Measurements from ENCODE around the gene MCM7. TPM values are rescaled to one million over a fixed set of nuclear protein-coding genes. Genes with fewer than 3 reads are reported as not detected.
A peak's percentile ranks its signal among the peaks of the same experiment; 100 is the strongest.

MCM7 gene
- total and polyA plus RNA-seq, 7 donors: 29.6 to 99.3 (median 34.2) TPM

- no peaks in the 10 kb centered on the region for H3K27me3 ChIP-seq
- TF ChIP-seq CTCF (IDR thresholded peaks at IDR 0.05): no peak
- TF ChIP-seq POLR2AphosphoS5 (IDR thresholded peaks at IDR 0.05): no peak
- no peak for TF ChIP-seq POLR2A (IDR thresholded peaks at IDR 0.05)
- DNase-seq: no peak
- no peak overlapping the region for H3K27ac ChIP-seq
- intact Hi-C loops (cut with DNase I): no loop called here
- peaks cover 0 to 43% (median 39%) of the 10 kb centered on the region in 4 donors for H3K4me1 ChIP-seq
- WGBS, 2 donors: 49 to 69% methylated on average over 19 of the region's 19 CpGs
- H3K36me3 ChIP-seq: peaks cover 52 to 67% (median 59%) of the 10 kb centered on the region in 4 donors
- H3K4me3 ChIP-seq: no peak overlapping the region
- no peaks in the 10 kb centered on the region for H3K9me3 ChIP-seq
Observed at GRCh38 chr7:100091411-100092181, 9.6 kb downstream of the MCM7 start.

- Histone ChIP-seq H3K36me3 (peaks cover 44 to 59% (median 50%) of the 10 kb centered on the region in 4 donors), H3K4me3 (no peak overlapping the region), H3K9me3 (no peaks in the 10 kb centered on the region), H3K27me3 (no peaks in the 10 kb centered on the region), H3K27ac (no peak overlapping the region), H3K4me1 (peaks cover 0 to 52% (median 47%) of the 10 kb centered on the region in 4 donors)
- no peak for DNase-seq
- no peak for TF ChIP-seq EP300 (IDR thresholded peaks at IDR 0.05)
- 89 to 90% methylated on average over 14 of the region's 14 CpGs for WGBS, 2 donors
- intact Hi-C loops (cut with DNase I): no loop called here
Observed at GRCh38 chr7:100090527-100091410, 10.4 kb downstream of the MCM7 start.

- Histone ChIP-seq H3K36me3 (peaks cover 32 to 48% (median 41%) of the 10 kb centered on the region in 4 donors), H3K27me3 (no peaks in the 10 kb centered on the region), H3K4me1 (peaks cover 0 to 62% (median 53%) of the 10 kb centered on the region in 4 donors), H3K9me3 (no peaks in the 10 kb centered on the region), H3K4me3 (peak overlapping the region; percentile 54 to 91 (median 71)), H3K27ac (peak overlapping the region; percentile 86 to 94 (median 88))
- TF ChIP-seq POLR2A (IDR thresholded peaks at IDR 0.05) (no peak), POLR2AphosphoS5 (IDR thresholded peaks at IDR 0.05) (no peak), EP300 (IDR thresholded peaks at IDR 0.05) (no peak), CTCF (IDR thresholded peaks at IDR 0.05) (no peak)
- intact Hi-C loops (cut with DNase I): loop anchor here (2.0 to 10.0 kb wide), 2 partner anchors 37 to 175 kb away; partner anchors contain the start of genes MBLAC1 and TRIM4
- no peak for DNase-seq
- WGBS, 2 donors: 18 to 42% methylated on average over 7 of the region's 7 CpGs
Observed at GRCh38 chr7:100089458-100090196, 11.6 kb downstream of the MCM7 start.

- H3K4me3 ChIP-seq: peak within 1 kb of the TSS; percentile 54 to 91 (median 71)
- H3K4me1 ChIP-seq: peaks cover 0 to 57% (median 51%) of the 10 kb centered on the region in 4 donors
- peak; percentile 91 for DNase-seq
- WGBS, 2 donors: 0 to 1% methylated on average over 68 of the region's 68 CpGs
- peak; percentile 80 to 93 (median 91) for TF ChIP-seq POLR2AphosphoS5 (IDR thresholded peaks at IDR 0.05)
- TF ChIP-seq EP300 (IDR thresholded peaks at IDR 0.05): no peak
- TF ChIP-seq POLR2A (IDR thresholded peaks at IDR 0.05): peak; percentile 48 to 62
- no peak for TF ChIP-seq CTCF (IDR thresholded peaks at IDR 0.05)
- H3K36me3 ChIP-seq: peaks cover 26 to 40% (median 34%) of the 10 kb centered on the region in 4 donors
- intact Hi-C loops (cut with DNase I): loop anchor here (1.0 to 10.0 kb wide), 3 partner anchors 11 to 174 kb away; partner anchors contain the start of genes MBLAC1 and TRIM4
- no peaks in the 10 kb centered on the region for H3K9me3 ChIP-seq
- H3K27me3 ChIP-seq: no peaks in the 10 kb centered on the region
- H3K27ac ChIP-seq: peak within 1 kb of the TSS; percentile 86 to 94 (median 88)
Observed at GRCh38 chr7:100088621-100089457, 12.4 kb downstream of the MCM7 start, which contains the start of gene COPS6. TSS of gene COPS6 (plus strand) at chr7:100088969. CDS start at chr7:100088991, 22 bp downstream.

Measured in sigmoid colon (tissue), 7 donors.